GM23338 (cell line): ENCODE results near the gene PIK3CB. TPM values are rescaled to one million over a fixed set of nuclear protein-coding genes. Genes with fewer than 3 reads are reported as not detected.

Experiments
- ATAC-seq: fragments of 200-7000 bp; cut with Tn5 transposase; 3 replicates; pipeline ENCODE4 v1.9.1; 2020
- DNase-seq: peaks from one replicate; pipeline ENCODE4 v3.0.0-alpha.2; 2015; ENCODE audit warnings: low spot score
- H2AFZ ChIP-seq: fragments of 200-600 bp; sonication (generic); 2 replicates; pipeline ENCODE4 v1.8.0; 2016; ENCODE audit warnings: antibody characterized with exemption, mild to moderate bottlenecking, moderate library complexity
- H3F3A ChIP-seq: fragments of 200-600 bp; sonication (generic); replicated peaks from 2 replicates; pipeline ENCODE4 v1.8.0; 2017; ENCODE audit warnings: antibody characterized with exemption, mixed run types, low read depth
- H3K27ac ChIP-seq: fragments of 200-600 bp; sonication (generic); 2 replicates; pipeline ENCODE4 v1.6.1; 2016; ENCODE audit warnings: low read depth
- H3K27me3 ChIP-seq: fragments of 200-600 bp; sonication (generic); 2 replicates; pipeline ENCODE4 v1.8.0; 2016; ENCODE audit warnings: mild to moderate bottlenecking, mixed run types, moderate library complexity; ENCODE audit not compliant: insufficient read depth
- H3K36me3 ChIP-seq: fragments of 200-600 bp; sonication (generic); 2 replicates; pipeline ENCODE4 v1.8.0; 2016; ENCODE audit warnings: mild to moderate bottlenecking; ENCODE audit not compliant: insufficient read depth
- H3K4me1 ChIP-seq: fragments of 200-600 bp; sonication (generic); 2 replicates; pipeline ENCODE4 v1.8.0; 2016; ENCODE audit warnings: mild to moderate bottlenecking, moderate library complexity; ENCODE audit not compliant: insufficient read depth
- H3K4me2 ChIP-seq: fragments of 200-600 bp; sonication (generic); 2 replicates; pipeline ENCODE4 v1.7.1; 2017; ENCODE audit warnings: mixed run types
- H3K4me3 ChIP-seq: fragments of 200-600 bp; sonication (generic); 2 replicates; pipeline ENCODE4 v1.6.1; 2016; ENCODE audit warnings: mixed run types
- H3K79me2 ChIP-seq: fragments of 200-600 bp; sonication (generic); replicated peaks from 2 replicates; pipeline ENCODE4 v1.8.0; 2017; ENCODE audit warnings: mild to moderate bottlenecking; ENCODE audit not compliant: insufficient read depth
- H3K9me2 ChIP-seq: fragments of 200-600 bp; sonication (generic); 2 replicates; pipeline ENCODE4 v1.8.0; 2017; ENCODE audit not compliant: insufficient read depth
- H4K20me1 ChIP-seq: fragments of 200-600 bp; sonication (generic); replicated peaks from 2 replicates; pipeline ENCODE4 v1.8.0; 2017; ENCODE audit warnings: mild to moderate bottlenecking; ENCODE audit not compliant: insufficient read depth
- H3K27ac Mint-ChIP-seq: 2 replicates; pipeline ENCODE4 v1.8.0; 2020; ENCODE audit warnings: inconsistent platforms, mild to moderate bottlenecking, moderate library complexity, mixed read lengths
- H3K27me3 Mint-ChIP-seq: 3 replicates; pipeline ENCODE4 v1.8.0; 2022; ENCODE audit warnings: low read depth, mild to moderate bottlenecking, moderate library complexity, mixed read lengths, inconsistent platforms; ENCODE audit not compliant: insufficient read depth, poor library complexity
- H3K36me3 Mint-ChIP-seq: 3 replicates; pipeline ENCODE4 v1.8.0; 2021; ENCODE audit warnings: low read depth, mild to moderate bottlenecking, inconsistent platforms, moderate library complexity, mixed read lengths
- H3K4me1 Mint-ChIP-seq: 3 replicates; pipeline ENCODE4 v1.8.0; 2020; ENCODE audit warnings: mild to moderate bottlenecking, inconsistent platforms, mixed read lengths
- H3K4me3 Mint-ChIP-seq: 3 replicates; pipeline ENCODE4 v1.8.0; 2021; ENCODE audit warnings: moderate library complexity, mild to moderate bottlenecking, inconsistent platforms, mixed read lengths
- H3K9me3 Mint-ChIP-seq: 3 replicates; pipeline ENCODE4 v1.8.0; 2020; ENCODE audit warnings: moderate library complexity, mild to moderate bottlenecking, inconsistent platforms, mixed read lengths
- CREB1 ChIP-seq: fragments of 250-450 bp; sonication (Bioruptor Pico); IDR thresholded peaks from 2 replicates; pipeline ENCODE4 v1.5.0; 2020; ENCODE audit warnings: low read depth, mild to moderate bottlenecking, moderate library complexity
- ETS1 ChIP-seq: IDR thresholded peaks from 2 replicates; pipeline ENCODE4 v1.6.1; 2016; ENCODE audit warnings: antibody characterized with exemption
- EZH2 ChIP-seq: fragments of 200-600 bp; sonication (generic); IDR thresholded peaks from one replicate; pipeline ENCODE4 v1.8.0; 2017; ENCODE audit warnings: antibody characterized with exemption, mild to moderate bottlenecking, low read depth; ENCODE audit not compliant: unreplicated experiment
- EZH2phosphoT487 ChIP-seq: fragments of 200-600 bp; sonication (generic); IDR thresholded peaks from one replicate; pipeline ENCODE4 v1.8.1; 2018; ENCODE audit warnings: antibody characterized with exemption; ENCODE audit not compliant: unreplicated experiment
- JUNB ChIP-seq: IDR thresholded peaks from one replicate; pipeline ENCODE4 v1.6.1; 2016; ENCODE audit warnings: antibody characterized with exemption; ENCODE audit not compliant: unreplicated experiment
- NANOG ChIP-seq: IDR thresholded peaks from 2 replicates; pipeline ENCODE4 v1.6.1; 2016; ENCODE audit warnings: antibody characterized with exemption, borderline replicate concordance
- POLR2AphosphoS5 ChIP-seq: IDR thresholded peaks from 2 replicates; pipeline ENCODE4 v1.6.1; 2016; ENCODE audit warnings: antibody characterized with exemption, low read depth
- REST ChIP-seq: IDR thresholded peaks from one replicate; pipeline ENCODE4 v1.6.1; 2018; ENCODE audit warnings: antibody characterized with exemption; ENCODE audit not compliant: unreplicated experiment
- STAT1 ChIP-seq: IDR thresholded peaks from one replicate; pipeline ENCODE4 v1.6.1; 2016; ENCODE audit warnings: antibody characterized with exemption; ENCODE audit not compliant: unreplicated experiment
- ZNF114 ChIP-seq: fragments of 250-450 bp; sonication (Bioruptor Pico); IDR thresholded peaks from 2 replicates; pipeline ENCODE4 v1.5.0; 2020; ENCODE audit warnings: mild to moderate bottlenecking, moderate library complexity
- polyA plus RNA-seq: library from polyadenylated mRNA; unstranded; fragments of >200 nt; fragmentation: Nextera tagmentation; extraction: Ambion mirVana; gene quantifications from 2 replicates; pipeline ENCODE4 v1.2.1, GENCODE V29; 2016
- total RNA-seq: library from RNA; depleted of rRNA; stranded (reverse); fragments of >200 nt; shearing (Covaris generic); gene quantifications from 2 replicates; pipeline ENCODE4 v1.2.3, GENCODE V29; 2014

Gene PIK3CB
- total and polyA plus RNA-seq, 2 experiments from 2014 or later: 13.3 to 32.4 TPM

DNA sequence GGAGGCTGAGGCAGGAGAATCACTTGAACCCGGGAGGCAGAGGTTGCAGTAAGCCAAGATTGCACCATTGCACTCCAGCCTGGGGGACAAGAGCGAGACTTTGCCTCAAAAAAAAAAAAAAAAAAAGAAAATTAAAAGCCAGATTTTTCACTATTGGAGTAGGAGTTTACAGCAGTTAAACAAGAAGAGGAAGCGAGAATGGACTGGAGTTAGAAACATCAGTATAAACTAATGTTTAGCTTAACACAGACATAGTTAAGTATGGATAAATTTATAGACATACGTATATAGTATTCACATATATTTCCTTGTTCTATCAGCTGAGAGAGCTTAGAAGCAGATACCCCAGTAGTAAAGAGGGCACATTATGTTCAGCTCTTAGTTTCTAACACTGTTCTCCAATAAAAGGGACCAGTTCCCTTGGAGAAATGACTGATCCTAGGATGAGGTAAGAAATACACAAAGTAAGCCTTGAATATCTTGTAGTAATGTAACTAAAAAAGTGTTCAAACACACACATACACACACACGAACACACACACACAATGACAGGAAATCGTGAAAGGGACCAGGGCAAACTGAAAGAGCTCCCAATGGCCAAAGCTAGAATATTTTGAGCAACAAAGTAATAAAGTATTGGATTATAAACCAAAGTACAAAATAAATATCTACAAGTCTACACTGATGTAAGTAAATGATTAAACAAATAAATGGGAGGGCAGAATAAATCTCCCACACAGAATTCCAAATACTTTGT, 25.1 kb downstream of the PIK3CB start (continued):
- TF ChIP-seq JUNB: no peak
- TF ChIP-seq POLR2AphosphoS5: no peak
- TF ChIP-seq REST: no peak
- no peak for TF ChIP-seq ETS1
- TF ChIP-seq ZNF114 (CRISPR knock-in tag): no peak
- no peak for TF ChIP-seq EZH2
- no peak for TF ChIP-seq CREB1

DNA sequence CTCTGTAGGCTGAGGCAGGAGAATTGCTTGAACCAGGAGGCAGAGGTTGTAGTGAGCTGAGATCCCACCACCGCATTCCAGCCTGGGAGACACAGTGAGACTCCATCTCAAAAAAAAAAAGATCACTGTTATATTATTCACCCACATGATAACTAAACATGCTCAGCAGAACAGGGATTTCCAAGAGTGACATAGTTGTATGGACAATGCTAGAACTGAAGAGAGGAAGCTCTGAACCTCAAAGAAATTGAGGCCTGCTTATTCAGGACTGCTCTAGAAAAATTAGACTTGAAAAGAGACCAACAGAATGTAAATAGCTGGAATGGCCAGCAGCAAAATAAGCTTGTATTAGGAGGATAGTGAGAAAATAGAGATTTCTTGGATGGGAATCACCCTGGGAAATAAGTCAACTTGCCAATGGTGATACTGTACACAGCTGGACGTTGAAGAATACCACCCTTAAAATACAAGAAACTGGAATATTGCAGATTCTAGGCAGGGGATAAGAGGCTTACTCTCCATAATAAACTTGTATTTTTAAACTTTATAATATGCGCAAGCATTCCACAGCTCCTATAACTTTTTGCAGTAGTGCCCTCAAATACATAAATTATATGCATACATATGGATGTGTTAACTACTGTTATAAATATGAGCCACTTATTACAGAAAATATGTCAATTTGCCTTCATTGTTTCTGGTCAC, 28.2 kb downstream of the PIK3CB start:
- Histone ChIP-seq H3K27ac (no peak overlapping the region), H2AFZ (no peak overlapping the region), H3K27me3 (no peaks in the 10 kb centered on the region), H3F3A (no peaks in the 10 kb centered on the region), H3K79me2 (peaks cover 95% of the 10 kb centered on the region), H3K4me2 (no peak overlapping the region), H3K4me3 (no peak overlapping the region), H3K36me3 (no peaks in the 10 kb centered on the region), H3K9me2 (no peaks in the 10 kb centered on the region), H3K4me1 (no peaks in the 10 kb centered on the region; the same call in 1 of the 2 replicates), H4K20me1 (peaks cover 23% of the 10 kb centered on the region)
- H3K27ac Mint-ChIP-seq: no peak overlapping the region
- no peak overlapping the region for H3K4me3 Mint-ChIP-seq
- peaks cover 3% of the 10 kb centered on the region; the same call in 2 of the 3 replicates for H3K4me1 Mint-ChIP-seq
- H3K9me3 Mint-ChIP-seq: no peaks in the 10 kb centered on the region
- H3K27me3 Mint-ChIP-seq: peaks cover 2% of the 10 kb centered on the region
- no peaks in the 10 kb centered on the region; the same call in 2 of the 3 replicates for H3K36me3 Mint-ChIP-seq
- ATAC-seq: no peak
- no peak for DNase-seq
- no peak for TF ChIP-seq REST
- TF ChIP-seq ETS1: no peak
- no peak for TF ChIP-seq EZH2phosphoT487
- no peak for TF ChIP-seq NANOG
- TF ChIP-seq STAT1: no peak
